ENCODE results near the gene AGFG2.

- no peak for TF ChIP-seq EZH2 (IDR thresholded peaks at IDR 0.05)
- TF ChIP-seq POLR2AphosphoS5 (IDR thresholded peaks at IDR 0.05; ENCODE audit: borderline replicate concordance, low read depth, low read length) = no peak
Measured at GRCh38 chr7:100567751-100568175, 28.8 kb downstream of the AGFG2 start.

Measured in SK-N-MC (cell line).